BLaER1 treated with 17β-estradiol and CSF1 and Interleukin-3, amounts not matched to agents 10 nM and 100 nM (cell line): ENCODE results near the gene ATP5PB.

Experiments used
- H3K27ac ChIP-seq, 11 experiments: shearing (Covaris generic); formaldehyde crosslinking; 2 replicates each; pipeline ENCODE4 v1.8.1; 2022
- H3K27me3 ChIP-seq, 11 experiments: shearing (Covaris generic); formaldehyde crosslinking; 2 replicates each; pipeline ENCODE4 v1.8.1; 2022
- H3K36me3 ChIP-seq, 11 experiments: shearing (Covaris generic); formaldehyde crosslinking; 2 replicates each; pipeline ENCODE4 v1.8.1; 2022
- H3K4me1 ChIP-seq, 10 experiments: shearing (Covaris generic); formaldehyde crosslinking; 2 replicates each; pipeline ENCODE4 v1.8.1; 2022
- H3K4me2 ChIP-seq, 11 experiments: shearing (Covaris generic); formaldehyde crosslinking; 2 replicates each; pipeline ENCODE4 v1.8.1; 2022
- H3K4me3 ChIP-seq, 10 experiments: shearing (Covaris generic); formaldehyde crosslinking; 2 replicates each; pipeline ENCODE4 v1.8.1; 2022
- H3K9ac ChIP-seq, 11 experiments: shearing (Covaris generic); formaldehyde crosslinking; 2 replicates each; pipeline ENCODE4 v1.8.1; 2022
- H3K9me3 ChIP-seq, 11 experiments: shearing (Covaris generic); formaldehyde crosslinking; replicated peaks in 1 of 11; 2 replicates each; pipeline ENCODE4 v1.8.1; 2022
- H4K20me1 ChIP-seq, 11 experiments: shearing (Covaris generic); formaldehyde crosslinking; 2 replicates each; pipeline ENCODE4 v1.8.1; 2022
- Cebpa-rat ChIP-seq, 11 experiments: shearing (Covaris generic); IDR thresholded peaks; 2 replicates each; pipeline ENCODE4 v1.8.1; 2022

Gene ATP5PB

DNA sequence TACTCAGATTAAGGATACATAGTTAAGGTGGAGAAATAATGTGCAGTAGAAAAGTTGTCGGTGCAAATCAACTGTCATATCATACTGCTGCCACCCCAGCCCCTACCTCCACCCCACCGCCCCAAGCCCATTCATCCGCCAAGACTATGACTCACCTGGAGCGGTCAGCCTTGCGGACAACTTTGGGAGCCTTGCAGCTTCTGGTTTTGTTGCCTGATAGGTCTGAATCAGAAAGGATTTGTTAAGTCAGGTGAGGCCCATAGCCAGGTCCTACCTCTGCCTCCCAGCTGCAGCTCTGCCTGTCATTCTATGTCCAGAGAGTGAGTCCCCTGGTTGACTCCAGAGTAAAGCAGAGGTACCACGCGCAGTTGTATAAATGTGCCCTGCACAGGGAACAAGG lies 37.2 kb downstream of the ATP5PB start:
- no peaks in the 10 kb centered on the region for H3K9me3 ChIP-seq
- H4K20me1 ChIP-seq: no peaks in the 10 kb centered on the region
- H3K27me3 ChIP-seq: no peaks in the 10 kb centered on the region
- H3K4me3 ChIP-seq: no peak overlapping the region
- TF ChIP-seq Cebpa-rat (IDR thresholded peaks at IDR 0.05): no peak
- no peak overlapping the region for H3K9ac ChIP-seq
- H3K36me3 ChIP-seq: no peaks in the 10 kb centered on the region
- no peak overlapping the region for H3K27ac ChIP-seq
- peaks cover 0 to 100% (median 34%) of the 10 kb centered on the region in 10 experiments; a peak in 12 of 20 replicates for H3K4me1 ChIP-seq
- H3K4me2 ChIP-seq: peak overlapping the region in 4 of 11 experiments; percentile 77 to 89 (median 79); a peak in 7 of 22 replicates

DNA sequence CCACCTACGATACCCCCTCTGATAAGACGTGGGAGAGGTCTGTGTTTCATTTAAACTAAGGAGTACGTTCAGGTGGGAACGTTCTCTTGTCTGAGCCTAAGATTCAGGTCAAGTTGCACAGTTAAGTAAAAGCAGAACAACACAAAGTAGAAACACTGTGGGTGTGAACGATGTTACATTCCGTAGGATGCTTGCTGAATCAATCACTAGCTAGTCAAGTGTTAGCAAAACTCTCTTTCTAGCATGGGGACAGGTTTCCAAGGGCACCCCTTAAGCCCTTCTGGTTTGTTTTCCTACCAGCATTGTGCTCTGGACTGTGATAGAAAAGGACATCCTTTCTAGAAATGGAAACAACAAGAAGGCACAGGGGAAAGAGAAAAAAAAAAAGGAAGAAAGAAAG lies 37.9 kb downstream of the ATP5PB start:
- Histone ChIP-seq H3K4me1 (peaks cover 0 to 100% (median 28%) of the 10 kb centered on the region in 10 experiments; a peak in 12 of 20 replicates), H3K4me3 (no peak overlapping the region), H3K4me2 (peak overlapping the region in 6 of 11 experiments; percentile 10 to 89 (median 78); a peak in 10 of 22 replicates), H3K36me3 (no peaks in the 10 kb centered on the region), H4K20me1 (no peaks in the 10 kb centered on the region), H3K27ac (0 out of 22 replicates have a peak overlapping the region, but pooled peaks of 1 of the 11 experiments have one; percentile 9), H3K9ac (0 out of 22 replicates have a peak overlapping the region, but pooled peaks of 2 of the 11 experiments have one; percentile 10), H3K27me3 (no peaks in the 10 kb centered on the region), H3K9me3 (0 out of 22 replicates have a peak, but pooled peaks cover 0 to 4% (median 0%) of the 10 kb centered on the region in 11 experiments)
- TF ChIP-seq Cebpa-rat (IDR thresholded peaks at IDR 0.05): no peak

DNA sequence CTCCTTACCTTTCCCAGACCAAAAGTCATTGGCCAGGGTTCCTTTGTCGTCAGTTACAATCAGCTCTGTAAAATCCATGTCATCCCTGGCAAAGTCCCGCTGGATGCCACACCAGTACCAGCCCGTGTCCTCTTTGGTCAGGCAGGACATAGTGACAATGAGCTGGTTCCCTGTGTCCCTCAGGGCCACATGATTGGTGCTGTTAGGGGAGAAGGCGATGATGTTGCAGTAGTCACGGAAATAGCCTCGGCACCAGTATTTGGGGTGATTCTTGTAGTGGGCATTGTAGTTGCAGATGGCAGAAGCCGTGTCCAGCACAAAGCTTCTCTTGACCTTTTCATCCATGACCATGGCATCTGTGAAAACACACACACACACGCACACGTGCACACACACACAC lies 39.4 kb downstream of the ATP5PB start:
- Histone ChIP-seq H3K27me3 (no peaks in the 10 kb centered on the region), H3K4me1 (peaks cover 0 to 98% (median 26%) of the 10 kb centered on the region in 10 experiments; a peak in 12 of 20 replicates), H3K4me2 (peak overlapping the region in 5 of 11 experiments; percentile 77 to 89 (median 78); a peak in 9 of 22 replicates), H3K27ac (peak overlapping the region in 3 of 11 experiments; percentile 68 to 76 (median 72); a peak in 6 of 22 replicates), H4K20me1 (no peaks in the 10 kb centered on the region), H3K9me3 (0 out of 22 replicates have a peak, but pooled peaks cover 0 to 4% (median 0%) of the 10 kb centered on the region in 11 experiments), H3K4me3 (no peak overlapping the region), H3K9ac (no peak overlapping the region), H3K36me3 (no peaks in the 10 kb centered on the region)
- TF ChIP-seq Cebpa-rat (IDR thresholded peaks at IDR 0.05): no peak

GRCh38 chr1:111489604-111490003 lies 40.3 kb downstream of the ATP5PB start:
- H3K9ac ChIP-seq: peak overlapping the region in 2 of 11 experiments; percentile 15 to 34; a peak in 5 of 22 replicates
- H3K36me3 ChIP-seq: no peaks in the 10 kb centered on the region
- H3K4me2 ChIP-seq: peak overlapping the region in 7 of 11 experiments; percentile 2 to 89 (median 78); a peak in 12 of 22 replicates
- TF ChIP-seq Cebpa-rat (IDR thresholded peaks at IDR 0.05): peak in 6 of 11 experiments; percentile 31 to 82 (median 58); a peak in 7 of 22 replicates
- no peaks in the 10 kb centered on the region for H4K20me1 ChIP-seq
- H3K9me3 ChIP-seq: peaks cover 0 to 12% (median 0%) of the 10 kb centered on the region in 11 experiments; a peak in 2 of 22 replicates
- peak overlapping the region in 5 of 11 experiments; percentile 56 to 76 (median 68); a peak in 10 of 22 replicates for H3K27ac ChIP-seq
- no peak overlapping the region for H3K4me3 ChIP-seq
- no peaks in the 10 kb centered on the region for H3K27me3 ChIP-seq
- peaks cover 0 to 89% (median 26%) of the 10 kb centered on the region in 10 experiments; a peak in 12 of 20 replicates for H3K4me1 ChIP-seq

- no peak for TF ChIP-seq Cebpa-rat (IDR thresholded peaks at IDR 0.05)
- Histone ChIP-seq H3K9me3 (peaks cover 0 to 13% (median 0%) of the 10 kb centered on the region in 11 experiments; a peak in 2 of 22 replicates), H3K27ac (peak overlapping the region in 5 of 11 experiments; percentile 56 to 76 (median 68); a peak in 9 of 22 replicates), H4K20me1 (no peaks in the 10 kb centered on the region), H3K4me1 (peaks cover 0 to 82% (median 26%) of the 10 kb centered on the region in 10 experiments; a peak in 12 of 20 replicates), H3K9ac (peak overlapping the region in 2 of 11 experiments; percentile 15 to 34; a peak in 3 of 22 replicates), H3K4me2 (peak overlapping the region in 6 of 11 experiments; percentile 2 to 89 (median 78); a peak in 10 of 22 replicates), H3K36me3 (no peaks in the 10 kb centered on the region), H3K4me3 (no peak overlapping the region), H3K27me3 (no peaks in the 10 kb centered on the region)
Observed at GRCh38 chr1:111490220-111490619, 41.0 kb downstream of the ATP5PB start.

DNA sequence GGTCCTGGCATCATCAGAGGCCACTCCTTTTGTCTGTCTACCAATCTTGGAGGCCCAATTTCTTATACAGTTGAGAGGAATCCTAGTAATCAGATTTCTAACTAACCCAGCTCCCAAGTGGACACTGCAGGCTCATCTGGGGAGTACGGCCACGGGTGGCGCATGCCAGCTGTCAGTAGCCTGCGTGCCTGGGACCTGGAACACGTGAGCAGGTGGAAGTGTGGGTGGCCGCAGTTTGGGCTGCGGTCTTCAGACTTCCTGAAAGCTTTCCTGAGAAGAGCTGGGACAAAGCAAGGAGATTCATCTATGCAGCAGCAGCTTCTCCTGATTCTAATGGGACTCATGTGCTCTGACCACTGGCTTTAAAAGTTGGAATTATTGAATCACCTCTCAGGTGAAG lies 41.8 kb downstream of the ATP5PB start:
- Histone ChIP-seq H3K27ac (peak overlapping the region in 3 of 11 experiments; percentile 56 to 76 (median 72); a peak in 6 of 22 replicates), H3K4me2 (peak overlapping the region in 4 of 11 experiments; percentile 77 to 89 (median 79); a peak in 9 of 22 replicates), H3K27me3 (no peaks in the 10 kb centered on the region), H3K9me3 (peaks cover 0 to 13% (median 0%) of the 10 kb centered on the region in 11 experiments; a peak in 4 of 22 replicates), H3K4me1 (peaks cover 0 to 74% (median 26%) of the 10 kb centered on the region in 10 experiments; a peak in 12 of 20 replicates), H4K20me1 (no peaks in the 10 kb centered on the region), H3K4me3 (no peak overlapping the region), H3K36me3 (no peaks in the 10 kb centered on the region), H3K9ac (no peak overlapping the region; a peak in 1 of 22 replicates)
- no peak for TF ChIP-seq Cebpa-rat (IDR thresholded peaks at IDR 0.05)

- Histone ChIP-seq H3K4me1 (peaks cover 0 to 74% (median 6%) of the 10 kb centered on the region in 10 experiments; a peak in 10 of 20 replicates), H3K36me3 (peaks cover 0 to 10% (median 0%) of the 10 kb centered on the region in 11 experiments; a peak in 4 of 22 replicates), H4K20me1 (no peaks in the 10 kb centered on the region), H3K27me3 (no peaks in the 10 kb centered on the region), H3K9me3 (peaks cover 0 to 19% (median 0%) of the 10 kb centered on the region in 11 experiments; a peak in 5 of 22 replicates), H3K27ac (peak overlapping the region in 2 of 11 experiments; percentile 87 to 88; a peak in 1 of 22 replicates), H3K4me2 (peak overlapping the region in 2 of 11 experiments; percentile 70 to 81; a peak in 2 of 22 replicates), H3K9ac (no peak overlapping the region), H3K4me3 (no peak overlapping the region)
- no peak for TF ChIP-seq Cebpa-rat (IDR thresholded peaks at IDR 0.05)
Observed at GRCh38 chr1:111496398-111496797, 47.1 kb downstream of the ATP5PB start.

DNA sequence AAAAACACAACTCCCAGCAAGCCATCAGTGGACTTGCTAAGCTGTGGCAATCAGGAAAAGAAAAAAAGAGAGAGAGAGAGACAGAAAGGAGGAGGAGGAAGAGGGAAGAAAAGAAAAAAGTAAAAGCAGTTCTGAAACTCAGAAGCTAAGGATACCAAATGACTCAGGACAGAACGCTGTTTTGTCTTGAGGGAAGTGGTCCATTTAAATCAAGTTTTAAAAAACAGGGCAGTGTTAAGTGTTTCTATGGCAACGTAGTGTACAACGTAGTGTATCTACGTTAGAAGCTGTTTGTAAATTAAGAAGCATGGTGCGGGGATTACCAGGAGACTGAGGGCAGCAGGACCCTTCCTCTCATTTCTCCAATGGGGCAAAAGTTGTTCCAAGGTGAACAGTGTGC lies 48.3 kb downstream of the ATP5PB start:
- Histone ChIP-seq H3K9ac (peak overlapping the region in 5 of 11 experiments; percentile 3 to 74 (median 59); a peak in 7 of 22 replicates), H3K9me3 (peaks cover 0 to 18% (median 0%) of the 10 kb centered on the region in 11 experiments; a peak in 5 of 22 replicates), H3K4me2 (peak overlapping the region in 6 of 11 experiments; percentile 0 to 81 (median 60); a peak in 10 of 22 replicates), H3K36me3 (peaks cover 0 to 10% (median 0%) of the 10 kb centered on the region in 11 experiments; a peak in 4 of 22 replicates), H3K27me3 (no peaks in the 10 kb centered on the region), H3K27ac (peak overlapping the region in 5 of 11 experiments; percentile 49 to 88 (median 67); a peak in 11 of 22 replicates), H3K4me3 (no peak overlapping the region), H3K4me1 (peaks cover 0 to 68% (median 7%) of the 10 kb centered on the region in 10 experiments; a peak in 13 of 20 replicates), H4K20me1 (no peaks in the 10 kb centered on the region)
- no peak for TF ChIP-seq Cebpa-rat (IDR thresholded peaks at IDR 0.05)
